Upper lobe of right lung (tissue), 1 donor: ENCODE results near the gene MRPS27. TPM values are rescaled to one million over a fixed set of nuclear protein-coding genes. Genes with fewer than 3 reads are reported as not detected.

Experiments used
- ATAC-seq: fragments of 200-7000 bp; cut with Tn5 transposase; one replicate; pipeline ENCODE4 v1.9.1; 2020; ENCODE audit warnings: mild to moderate bottlenecking, moderate library complexity
- DNase-seq: peaks from one replicate; pipeline ENCODE4 v3.0.0-alpha.2; 2020
- H3K27ac ChIP-seq: fragments of 200-600 bp; one replicate; pipeline ENCODE4 v1.8.0; 2022
- H3K27me3 ChIP-seq: fragments of 200-600 bp; one replicate; pipeline ENCODE4 v1.8.0; 2022; ENCODE audit warnings: mild to moderate bottlenecking
- H3K36me3 ChIP-seq: fragments of 200-600 bp; one replicate; pipeline ENCODE4 v1.8.0; 2022
- H3K4me1 ChIP-seq: fragments of 200-600 bp; one replicate; pipeline ENCODE4 v1.8.0; 2022
- H3K4me3 ChIP-seq: fragments of 200-600 bp; one replicate; pipeline ENCODE4 v1.8.0; 2022; ENCODE audit warnings: mild to moderate bottlenecking
- H3K9me3 ChIP-seq: fragments of 200-600 bp; one replicate; pipeline ENCODE4 v1.8.0; 2022
- CTCF ChIP-seq: fragments of 200-600 bp; IDR thresholded peaks from one replicate; pipeline ENCODE4 v1.8.0; 2022; ENCODE audit warnings: antibody characterized with exemption
- intact Hi-C: fragments of 100-400 bp; cut with DNase I; formaldehyde crosslinking; loops from one replicate; pipeline ENCODE4 v1.11.0; 2022
- total RNA-seq: library from RNA; stranded (reverse); fragmentation: NEBNext Ultra II Directional; extraction: Animal tissue kit (Norgen Biotek cat#: 25700); gene quantifications from one replicate; pipeline ENCODE4 v1.2.1, GENCODE V29; 2021
- donor health status: DM: no; HTN: yes; CAD: no; lungs with severe emphysema.

The MRPS27 gene
- total RNA-seq, 1 donor from 2014 or later, result 34.2 TPM

DNA sequence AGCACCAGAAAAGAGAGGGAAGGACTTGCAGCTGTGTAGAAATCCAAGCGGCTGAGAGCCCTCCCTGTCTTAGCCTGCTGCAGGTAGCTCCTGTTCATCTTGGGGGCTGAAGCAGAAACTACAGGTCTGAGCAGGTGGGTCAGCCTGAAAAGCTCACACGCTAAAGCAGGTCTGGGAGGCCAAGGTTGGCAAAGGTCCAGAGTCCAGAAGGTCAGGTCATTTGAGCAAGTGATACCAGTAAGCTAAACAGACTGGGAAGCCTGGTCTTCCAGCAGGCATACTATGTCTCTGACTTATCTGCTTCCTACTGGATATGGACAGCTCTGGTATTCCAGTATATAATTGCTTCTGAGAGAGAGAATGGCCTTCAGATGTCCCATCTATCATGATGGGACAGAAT, 26.4 kb upstream of the MRPS27 start:
- Histone ChIP-seq H3K4me3 (no peak overlapping the region), H3K27me3 (no peaks in the 10 kb centered on the region), H3K36me3 (peaks cover 24% of the 10 kb centered on the region), H3K9me3 (no peaks in the 10 kb centered on the region), H3K27ac (no peak overlapping the region), H3K4me1 (no peaks in the 10 kb centered on the region)
- no peak for TF ChIP-seq CTCF
- ATAC-seq (no peak), DNase-seq (no peak)
- intact Hi-C loops, result no loop called here

- TF ChIP-seq CTCF, result no peak
- Histone ChIP-seq H3K36me3 (peaks cover 53% of the 10 kb centered on the region), H3K4me3 (no peak overlapping the region), H3K9me3 (no peaks in the 10 kb centered on the region), H3K4me1 (no peaks in the 10 kb centered on the region), H3K27ac (no peak overlapping the region), H3K27me3 (no peaks in the 10 kb centered on the region)
- ATAC-seq (no peak), DNase-seq (no peak)
- intact Hi-C loops, result no loop called here
Measured at GRCh38 chr5:72338689-72339209, 18.7 kb upstream of the MRPS27 start.

DNA sequence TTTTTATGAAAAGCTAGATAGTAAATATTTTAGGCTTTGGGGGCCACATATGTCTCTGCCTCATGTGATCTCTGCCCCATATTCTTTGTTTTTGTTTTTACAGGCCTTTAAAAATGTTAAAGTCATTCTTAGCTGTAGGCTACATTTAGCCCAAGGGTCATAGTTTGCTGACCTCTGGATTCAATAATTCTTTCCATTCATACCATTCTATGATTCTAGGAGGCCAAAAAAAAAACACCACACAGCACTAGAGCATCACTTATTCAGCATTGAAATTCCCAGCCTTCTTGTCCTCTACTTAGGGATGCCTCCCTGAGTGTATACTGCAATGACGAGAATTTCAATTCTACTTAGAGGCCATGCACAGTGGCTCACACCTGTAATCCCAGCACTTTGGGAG, 17.1 kb upstream of the MRPS27 start:
- ATAC-seq (no peak), DNase-seq (no peak)
- no peak for TF ChIP-seq CTCF
- Histone ChIP-seq H3K27ac (no peak overlapping the region), H3K9me3 (no peaks in the 10 kb centered on the region), H3K4me3 (no peak overlapping the region), H3K4me1 (no peaks in the 10 kb centered on the region), H3K27me3 (no peaks in the 10 kb centered on the region), H3K36me3 (peaks cover 45% of the 10 kb centered on the region)
- intact Hi-C loops, result no loop called here

- H3K36me3 ChIP-seq, result peaks cover 58% of the 10 kb centered on the region
- DNase-seq (no peak), ATAC-seq (no peak)
- H3K27ac ChIP-seq, result no peak overlapping the region
- TF ChIP-seq CTCF, result no peak
- H3K4me3 ChIP-seq, result no peak overlapping the region
- intact Hi-C loops, result no loop called here
- H3K9me3 ChIP-seq, result no peaks in the 10 kb centered on the region
- no peaks in the 10 kb centered on the region for H3K4me1 ChIP-seq
- H3K27me3 ChIP-seq, result no peaks in the 10 kb centered on the region
Measured at GRCh38 chr5:72330712-72331111, 10.7 kb upstream of the MRPS27 start.

DNA sequence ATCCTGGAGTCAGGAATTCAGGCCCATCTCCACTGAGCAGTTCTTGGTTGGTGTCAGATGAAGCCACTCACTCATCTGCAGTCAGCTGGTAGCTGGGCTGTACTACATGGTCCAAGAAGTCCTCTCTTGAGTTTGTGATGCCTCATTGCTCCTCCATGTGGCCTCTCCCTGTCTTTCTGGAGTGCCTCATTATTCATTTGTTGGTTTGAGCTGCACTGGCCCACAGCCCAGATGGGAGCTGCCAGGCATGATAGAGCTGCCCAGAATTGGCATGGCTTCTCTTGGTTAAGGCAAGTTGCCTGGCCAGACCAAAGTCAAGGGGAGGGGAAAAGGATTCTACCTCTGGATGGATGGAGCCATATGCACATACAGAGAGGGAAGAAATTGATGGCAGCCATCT, 8.1 kb upstream of the MRPS27 start:
- TF ChIP-seq CTCF, result no peak
- intact Hi-C loops, result no loop called here
- no peaks in the 10 kb centered on the region for H3K27me3 ChIP-seq
- ATAC-seq, result no peak
- no peak for DNase-seq
- H3K4me1 ChIP-seq, result no peaks in the 10 kb centered on the region
- no peak overlapping the region for H3K4me3 ChIP-seq
- no peaks in the 10 kb centered on the region for H3K9me3 ChIP-seq
- peaks cover 64% of the 10 kb centered on the region for H3K36me3 ChIP-seq
- no peak overlapping the region for H3K27ac ChIP-seq

- no peak for ATAC-seq
- peaks cover 56% of the 10 kb centered on the region for H3K36me3 ChIP-seq
- no peaks in the 10 kb centered on the region for H3K27me3 ChIP-seq
- TF ChIP-seq CTCF, result no peak
- H3K4me3 ChIP-seq, result no peak overlapping the region
- H3K4me1 ChIP-seq, result no peaks in the 10 kb centered on the region
- no peak overlapping the region for H3K27ac ChIP-seq
- DNase-seq, result no peak
- H3K9me3 ChIP-seq, result no peaks in the 10 kb centered on the region
- intact Hi-C loops, result no loop called here
Measured at GRCh38 chr5:72326306-72326649, 6.2 kb upstream of the MRPS27 start.
